CD4-positive, alpha-beta T cell treated with Interleukin-6 at 100 ng/mL for 8 hours (primary cell): Measurements from ENCODE around the gene PCDHB2.
"Not testable (repeated sequence)": the region's sequence is repeated elsewhere in the genome, so short reads cannot be mapped to it uniquely, and the experiment has no call there.

Source experiments
- DNase-seq: peaks from one replicate; pipeline ENCODE4 v3.0.0-alpha.2; 2020; ENCODE audit warnings: mixed read lengths, low spot score

PCDHB2 gene

GRCh38 chr5:141094481-141095262, at the start of gene PCDHB2:
TSS of gene PCDHB2 (plus strand) at chr5:141094615. CDS start at chr5:141094791, 176 bp downstream.
- no peak for DNase-seq

DNA sequence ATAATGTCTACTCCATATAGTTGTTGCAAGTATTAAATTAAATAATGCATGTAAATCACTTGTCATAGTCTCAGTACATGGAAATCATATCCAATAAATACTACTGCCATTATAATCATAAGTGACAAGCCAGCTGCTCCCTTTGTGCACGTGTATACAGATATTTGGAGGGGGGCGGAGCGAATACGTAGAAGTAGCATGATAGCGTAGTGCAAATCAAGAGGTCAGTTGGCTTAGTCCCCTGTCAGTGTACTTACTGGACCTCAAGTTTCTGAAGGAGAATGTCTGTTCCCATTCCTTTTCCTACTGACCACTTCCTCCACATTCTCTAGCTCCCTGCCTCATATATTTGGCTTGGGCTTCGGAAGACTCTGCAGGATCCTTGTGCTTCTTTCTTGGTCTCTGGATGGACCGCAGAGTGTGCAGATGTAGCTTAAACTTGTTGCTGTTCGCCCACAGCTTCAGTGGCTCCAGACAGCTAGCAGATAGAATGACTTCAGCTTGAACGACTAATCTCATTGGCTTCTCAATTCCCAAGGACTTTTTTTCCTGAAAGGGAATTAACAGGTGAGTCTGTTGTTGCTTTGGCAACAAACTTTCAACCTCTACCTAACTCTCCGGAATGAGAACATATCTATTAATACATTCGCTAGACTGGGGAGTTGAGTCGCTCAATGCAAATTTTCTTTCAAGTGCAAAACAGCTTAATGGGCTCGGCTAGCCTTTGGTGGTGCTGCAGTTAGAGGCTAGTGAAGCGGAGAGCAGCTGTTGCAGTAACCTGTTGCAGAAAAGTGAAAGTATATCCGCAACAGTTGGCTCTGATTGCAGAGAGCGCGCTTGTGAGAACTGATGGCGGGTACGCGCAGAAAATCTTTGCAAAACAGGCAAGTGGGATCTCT, 43.5 kb upstream of the PCDHB2 start, which contains the start of gene PCDHB1:
Gene PCDHB1 (plus strand): TSS at position 753 of the 899 bp plus-strand sequence. CDS start 97 bp downstream, at position 850.
- DNase-seq: no peak

- DNase-seq: no peak
Observed at GRCh38 chr5:141051521-141051866, 42.9 kb upstream of the PCDHB2 start.

GRCh38 chr5:141077826-141078225, 16.6 kb upstream of the PCDHB2 start:
- no peak for DNase-seq

DNA sequence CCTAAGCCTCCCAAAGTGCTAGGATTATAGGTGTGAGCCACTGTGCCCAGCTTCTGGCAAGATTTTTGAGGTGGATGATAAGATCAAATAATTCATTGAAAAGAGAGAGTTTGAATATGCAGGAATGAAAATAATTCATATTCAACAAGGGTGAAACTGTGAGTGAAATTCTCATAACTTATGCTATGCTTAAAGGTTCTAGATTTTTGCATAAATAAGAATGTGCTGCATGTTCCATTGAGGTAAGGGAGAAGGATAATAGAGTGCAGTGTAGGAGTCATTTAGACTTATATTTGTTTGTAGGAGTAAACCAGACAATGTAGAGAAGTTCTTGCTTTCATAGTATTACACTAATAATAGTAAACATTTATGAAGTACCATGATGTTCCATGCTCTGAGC, 12.2 kb upstream of the PCDHB2 start:
- DNase-seq: no peak

- DNase-seq: peak; percentile 33
Observed at GRCh38 chr5:141084487-141084989, 9.9 kb upstream of the PCDHB2 start.

DNA sequence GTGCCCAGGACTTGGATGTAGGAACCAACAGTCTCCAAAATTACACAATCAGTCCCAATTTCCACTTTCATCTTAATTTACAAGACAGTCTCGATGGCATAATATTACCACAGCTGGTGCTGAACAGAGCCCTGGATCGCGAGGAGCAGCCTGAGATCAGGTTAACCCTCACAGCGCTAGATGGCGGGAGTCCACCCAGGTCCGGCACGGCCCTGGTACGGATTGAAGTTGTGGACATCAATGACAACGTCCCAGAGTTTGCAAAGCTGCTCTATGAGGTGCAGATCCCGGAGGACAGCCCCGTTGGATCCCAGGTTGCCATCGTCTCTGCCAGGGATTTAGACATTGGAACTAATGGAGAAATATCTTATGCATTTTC, 837 bp downstream of the PCDHB2 start:
- no peak for DNase-seq

GRCh38 chr5:141096181-141096580, 1.8 kb downstream of the PCDHB2 start:
- DNase-seq: not testable (repeated sequence)

- not testable (repeated sequence) for DNase-seq
Observed at GRCh38 chr5:141096586-141096985, 2.2 kb downstream of the PCDHB2 start.

GRCh38 chr5:141100243-141100805, 5.9 kb downstream of the PCDHB2 start, which contains the start of gene PCDHB3:
TSS of gene PCDHB3 (plus strand) at chr5:141100473. CDS start at chr5:141100650, 177 bp downstream.
- no peak for DNase-seq

GRCh38 chr5:141101059-141101458, 6.6 kb downstream of the PCDHB2 start:
- DNase-seq: no peak

- not testable (repeated sequence) for DNase-seq
Observed at GRCh38 chr5:141102070-141102469, 7.7 kb downstream of the PCDHB2 start.

GRCh38 chr5:141102471-141102870, 8.1 kb downstream of the PCDHB2 start:
- not testable (repeated sequence) for DNase-seq

GRCh38 chr5:141105350-141105749, 10.9 kb downstream of the PCDHB2 start:
- DNase-seq: no peak

GRCh38 chr5:141119250-141119649, 24.8 kb downstream of the PCDHB2 start:
- DNase-seq: no peak

- no peak for DNase-seq
Observed at GRCh38 chr5:141121563-141121962, 27.1 kb downstream of the PCDHB2 start, which contains the start of gene PCDHB4. TSS of gene PCDHB4 (plus strand) at chr5:141121818. CDS start at chr5:141121999, 181 bp downstream.

GRCh38 chr5:141121985-141122384, 27.6 kb downstream of the PCDHB2 start:
- DNase-seq: no peak

- DNase-seq: not testable (repeated sequence)
Observed at GRCh38 chr5:141123396-141124135, 29.2 kb downstream of the PCDHB2 start.

GRCh38 chr5:141127305-141127704, 32.9 kb downstream of the PCDHB2 start:
- DNase-seq: no peak

DNA sequence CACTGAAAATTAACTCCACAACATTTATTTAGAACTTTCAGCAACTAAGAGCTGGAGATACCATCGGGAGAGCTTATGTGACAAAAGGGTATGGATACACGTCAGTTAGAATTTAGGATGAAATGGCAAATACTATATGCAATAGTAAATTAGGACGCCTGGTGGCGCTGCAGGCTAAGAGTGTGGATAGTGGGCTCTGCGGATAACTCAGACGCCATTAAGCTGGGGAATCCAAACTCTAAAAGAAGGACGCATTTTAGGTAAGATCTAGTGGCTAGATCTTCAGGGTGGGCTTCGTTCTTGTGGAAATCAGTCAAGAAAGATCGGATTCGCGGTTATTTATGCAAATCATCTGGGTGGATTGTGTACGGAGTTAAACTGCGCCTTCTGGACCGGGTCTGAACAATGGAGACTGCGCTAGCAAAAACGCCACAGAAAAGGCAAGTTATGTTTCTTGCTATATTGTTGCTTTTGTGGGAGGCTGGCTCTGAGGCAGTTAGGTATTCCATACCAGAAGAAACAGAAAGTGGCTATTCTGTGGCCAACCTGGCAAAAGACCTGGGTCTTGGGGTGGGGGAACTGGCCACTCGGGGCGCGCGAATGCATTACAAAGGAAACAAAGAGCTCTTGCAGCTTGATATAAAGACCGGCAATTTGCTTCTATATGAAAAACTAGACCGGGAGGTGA, 40.8 kb downstream of the PCDHB2 start, which contains the start of gene PCDHB5:
Gene PCDHB5 (plus strand): TSS at position 177 of the 688 bp plus-strand sequence. CDS start 229 bp downstream, at position 406.
- DNase-seq: no peak
